ENCODE measurements around the gene EPB41L3. TPM values are rescaled to one million over a fixed set of nuclear protein-coding genes. Genes with fewer than 3 reads are reported as not detected.

EPB41L3 gene
- total and polyA plus RNA-seq, 2 experiments from 2014 or later = 8.0 to 11.7 TPM

GRCh38 chr18:5506174-5506573, 37.6 kb downstream of the EPB41L3 start:
- Histone ChIP-seq H3K4me2 (no peak overlapping the region), H3K4me1 (ENCODE audit: insufficient read depth) (no peaks in the 10 kb centered on the region), H3K9me2 (ENCODE audit: insufficient read depth) (no peaks in the 10 kb centered on the region), H3K36me3 (ENCODE audit: insufficient read depth) (no peaks in the 10 kb centered on the region), H3K27me3 (ENCODE audit: insufficient read depth) (no peaks in the 10 kb centered on the region), H4K20me1 (replicated peaks; ENCODE audit: insufficient read depth) (no peaks in the 10 kb centered on the region), H3F3A (replicated peaks; ENCODE audit: low read depth) (no peaks in the 10 kb centered on the region), H3K27ac (ENCODE audit: low read depth) (no peak overlapping the region), H3K79me2 (replicated peaks; ENCODE audit: insufficient read depth) (no peaks in the 10 kb centered on the region), H2AFZ (no peak overlapping the region), H3K4me3 (no peak overlapping the region)
- H3K27ac Mint-ChIP-seq = no peak overlapping the region
- H3K27me3 Mint-ChIP-seq (ENCODE audit: insufficient read depth, low read depth, poor library complexity) = no peaks in the 10 kb centered on the region
- H3K4me1 Mint-ChIP-seq = peaks cover 12% of the 10 kb centered on the region; the same call in 2 of the 3 replicates
- H3K4me3 Mint-ChIP-seq = no peak overlapping the region
- H3K9me3 Mint-ChIP-seq = peaks cover 4% of the 10 kb centered on the region; the same call in 1 of the 3 replicates
- ATAC-seq (no peak), DNase-seq (ENCODE audit: low spot score) (no peak)
- TF ChIP-seq EZH2phosphoT487 (IDR thresholded peaks at IDR 0.05; ENCODE audit: unreplicated experiment) = no peak
- no peak for TF ChIP-seq STAT1 (IDR thresholded peaks at IDR 0.05; ENCODE audit: unreplicated experiment)
- no peak for TF ChIP-seq ZNF462 (CRISPR knock-in tag; IDR thresholded peaks at IDR 0.05)
- TF ChIP-seq ZNF331 (CRISPR knock-in tag; IDR thresholded peaks at IDR 0.05; ENCODE audit: low read depth) = no peak
- TF ChIP-seq REST (IDR thresholded peaks at IDR 0.05; ENCODE audit: unreplicated experiment) = no peak
- no peak for TF ChIP-seq NANOG (IDR thresholded peaks at IDR 0.05; ENCODE audit: borderline replicate concordance)
- no peak for TF ChIP-seq CTCF (conservative IDR thresholded peaks at IDR 0.05; ENCODE audit: low read depth in 2 of 2)
- no peak for TF ChIP-seq ETS1 (IDR thresholded peaks at IDR 0.05)
- TF ChIP-seq CREB1 (CRISPR knock-in tag; IDR thresholded peaks at IDR 0.05; ENCODE audit: low read depth) = no peak
- TF ChIP-seq JUNB (IDR thresholded peaks at IDR 0.05; ENCODE audit: unreplicated experiment) = no peak
- no peak for TF ChIP-seq EZH2 (IDR thresholded peaks at IDR 0.05; ENCODE audit: low read depth, unreplicated experiment)
- no peak for TF ChIP-seq ZNF114 (CRISPR knock-in tag; IDR thresholded peaks at IDR 0.05)
- no peak for TF ChIP-seq POLR2AphosphoS5 (IDR thresholded peaks at IDR 0.05; ENCODE audit: low read depth)
- no peaks in the 10 kb centered on the region; the same call in 2 of the 3 replicates for H3K36me3 Mint-ChIP-seq (ENCODE audit: low read depth)
